Measurements from ENCODE around the gene NCKAP1.
A peak's percentile ranks its signal among the peaks of the same experiment; 100 is the strongest.
"Not testable (repeated sequence)": the region's sequence is repeated elsewhere in the genome, so short reads cannot be mapped to it uniquely, and the experiment has no call there.

The NCKAP1 gene

DNA sequence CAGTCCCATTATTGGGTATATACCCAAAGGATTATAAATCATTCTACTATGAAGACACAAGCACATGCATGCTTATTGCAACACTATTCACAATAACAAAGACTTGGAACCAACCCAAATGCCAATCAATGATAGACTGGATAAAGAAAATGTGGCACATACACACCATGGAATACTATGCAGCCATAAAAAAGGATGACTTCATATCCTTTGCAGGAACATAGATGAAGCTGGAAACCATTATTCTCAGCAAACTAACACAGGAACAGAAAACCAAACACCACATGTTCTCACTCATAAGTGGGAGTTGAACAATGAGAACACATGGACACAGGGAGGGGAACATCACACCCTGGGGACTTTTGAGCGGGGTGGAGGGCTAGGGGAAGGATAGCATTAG, 158.2 kb downstream of the NCKAP1 start:
- not testable (repeated sequence) for DNase-seq, ATAC-seq

DNA sequence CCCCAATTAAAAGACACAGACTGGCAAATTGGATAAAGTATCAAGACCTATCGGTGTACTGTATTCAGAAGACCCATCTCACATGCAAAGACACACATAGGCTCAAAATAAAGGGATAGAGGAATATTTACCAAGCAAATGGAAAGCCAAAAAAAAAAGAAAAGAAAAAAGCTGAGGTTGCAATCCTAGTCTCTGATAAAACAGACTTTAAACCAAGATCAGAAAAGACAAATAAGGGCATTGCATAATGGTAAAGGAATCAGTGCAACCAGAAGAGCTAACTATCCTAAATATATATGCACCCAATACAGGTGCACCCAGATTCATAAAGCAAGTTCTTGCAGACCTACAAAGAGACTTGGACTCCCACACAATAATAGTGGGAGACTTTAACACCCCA, 161.6 kb downstream of the NCKAP1 start:
- DNase-seq, ATAC-seq: not testable (repeated sequence)

DNA sequence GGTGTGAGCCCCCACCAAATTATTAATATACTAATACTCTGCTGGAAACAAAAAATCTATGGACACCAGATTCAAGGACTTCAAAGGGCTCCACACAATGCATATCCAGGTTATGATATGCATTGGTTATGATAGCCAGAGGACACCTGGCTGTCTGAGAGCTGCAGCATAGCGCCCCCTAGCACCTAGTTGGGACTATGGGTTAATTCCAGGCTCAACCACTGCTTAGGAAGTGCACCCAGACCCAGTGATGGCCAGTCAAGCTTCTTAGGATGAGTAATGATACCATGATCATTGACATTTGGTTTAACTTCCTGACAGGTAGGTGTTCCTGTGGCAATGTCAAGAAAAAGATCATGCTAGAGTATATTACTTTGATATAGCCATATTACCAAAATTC, 168.0 kb downstream of the NCKAP1 start:
- DNase-seq (no peak), ATAC-seq (no peak)

DNA sequence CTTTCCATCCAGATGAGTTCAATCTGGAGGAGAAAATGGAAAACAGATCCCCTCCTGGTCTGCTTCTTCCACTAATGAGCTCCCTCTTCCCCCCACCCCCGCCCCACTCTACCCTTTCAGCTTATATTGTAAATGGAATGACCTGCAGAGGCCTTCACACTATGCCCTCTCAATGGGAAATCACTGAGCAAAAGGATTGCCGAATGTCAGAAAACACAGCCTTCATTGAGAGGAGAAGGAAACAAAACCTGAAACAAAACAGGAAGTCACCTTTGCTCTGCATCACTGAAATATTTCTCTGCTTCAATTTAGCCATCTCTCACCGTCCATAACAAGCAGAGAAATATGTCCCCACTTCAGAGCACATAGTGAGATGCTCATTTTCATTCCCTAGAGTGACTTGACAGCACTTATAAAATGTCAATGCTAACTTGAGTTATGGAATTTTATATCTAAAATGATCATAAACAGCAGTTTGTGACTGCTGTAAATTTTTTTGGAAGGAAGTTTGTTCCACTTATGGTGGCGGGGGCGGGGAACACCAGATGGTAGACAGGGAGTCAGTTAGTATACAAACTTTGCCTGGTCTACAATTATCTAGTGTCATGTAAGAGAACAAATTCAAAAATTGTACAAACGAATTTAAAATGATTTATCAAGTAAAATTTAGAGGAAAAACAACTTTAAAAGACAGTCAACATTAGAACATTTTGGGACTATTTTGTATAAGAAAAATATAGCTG, 170.0 kb downstream of the NCKAP1 start:
- DNase-seq: no peak
- no peak for ATAC-seq

DNA sequence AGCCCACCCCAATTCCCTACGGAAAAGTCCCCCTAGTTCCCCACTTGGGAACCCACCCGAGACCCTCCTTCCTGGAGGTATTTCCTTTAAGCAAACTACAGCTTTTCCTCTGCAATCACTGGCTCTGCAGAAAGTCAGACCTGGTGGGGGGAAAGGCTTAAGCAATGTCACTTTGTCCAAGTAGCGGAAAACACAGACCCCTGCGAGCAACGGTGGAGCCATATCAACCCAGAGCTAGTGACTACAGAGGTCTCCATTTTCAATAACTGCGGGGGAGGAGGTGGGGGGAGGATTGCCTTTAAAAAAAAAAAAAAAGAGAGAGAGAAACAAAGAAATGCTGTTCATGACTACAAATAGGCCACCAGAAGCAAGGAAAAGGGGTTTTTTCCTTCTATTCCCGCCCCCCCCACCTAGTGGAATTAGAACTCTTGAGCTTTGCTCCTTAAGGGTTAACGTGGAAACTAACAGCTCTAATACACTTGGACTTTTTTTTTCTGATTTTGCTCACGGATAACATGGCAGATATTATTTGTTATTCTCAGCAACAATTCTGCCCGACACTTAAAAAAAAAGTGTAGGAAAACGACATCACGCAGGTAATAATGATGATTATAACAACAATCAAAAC, 170.7 kb downstream of the NCKAP1 start:
- no peak for ATAC-seq
- DNase-seq: no peak

DNA sequence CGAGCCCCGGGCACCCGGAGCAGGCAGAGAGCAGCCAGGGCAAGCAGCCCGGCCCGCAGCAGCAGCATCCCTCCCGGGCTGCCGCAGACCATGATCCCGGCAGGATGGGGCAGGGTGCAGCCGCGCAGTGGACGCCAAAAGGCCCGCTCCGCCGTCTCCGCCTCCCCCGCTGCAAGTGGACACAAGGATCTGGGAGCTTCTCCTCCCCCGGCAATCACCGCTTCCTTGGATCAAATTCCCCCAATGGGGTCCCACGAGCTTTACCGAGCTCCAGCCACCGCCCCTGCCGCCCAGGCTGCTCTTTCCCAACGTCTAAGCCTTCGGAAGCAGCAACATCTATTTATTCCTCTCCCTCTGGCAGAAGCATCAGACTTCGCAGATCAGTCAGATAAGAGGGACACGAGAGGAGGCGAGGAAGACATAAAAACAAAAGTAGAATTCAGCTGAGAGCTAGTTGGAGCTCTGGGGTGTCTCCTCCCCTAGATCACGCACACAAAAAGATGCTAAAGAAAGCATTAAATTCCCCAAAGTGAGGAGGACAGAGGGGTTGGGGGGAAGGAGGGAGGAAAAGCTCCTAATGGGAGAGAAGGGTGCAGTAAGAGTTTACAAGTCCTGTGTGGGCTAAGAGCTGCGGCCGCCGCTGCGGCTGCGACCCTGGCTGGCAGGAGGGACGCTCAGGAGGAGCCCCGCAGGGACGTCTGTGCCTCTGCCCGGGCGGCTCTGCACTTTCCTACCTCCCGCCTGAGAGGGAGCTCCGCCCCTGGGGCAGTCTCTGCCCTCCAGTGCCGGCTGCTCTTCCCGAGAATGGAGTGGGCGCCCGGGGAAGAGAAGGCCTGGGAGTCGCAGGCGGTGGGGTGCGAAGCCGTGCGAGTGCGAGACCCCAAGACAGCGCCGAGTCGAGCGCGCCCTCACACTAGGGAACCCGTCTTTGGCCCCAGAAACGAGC, 171.5 kb downstream of the NCKAP1 start, which contains the start of gene FRZB:
Gene FRZB, minus strand, starts transcription at position 177 of the 946 bp plus-strand sequence. Its CDS starts 85 bp downstream, at position 92.
- ATAC-seq (peak; percentile 37), DNase-seq (peak; percentile 7)

DNA sequence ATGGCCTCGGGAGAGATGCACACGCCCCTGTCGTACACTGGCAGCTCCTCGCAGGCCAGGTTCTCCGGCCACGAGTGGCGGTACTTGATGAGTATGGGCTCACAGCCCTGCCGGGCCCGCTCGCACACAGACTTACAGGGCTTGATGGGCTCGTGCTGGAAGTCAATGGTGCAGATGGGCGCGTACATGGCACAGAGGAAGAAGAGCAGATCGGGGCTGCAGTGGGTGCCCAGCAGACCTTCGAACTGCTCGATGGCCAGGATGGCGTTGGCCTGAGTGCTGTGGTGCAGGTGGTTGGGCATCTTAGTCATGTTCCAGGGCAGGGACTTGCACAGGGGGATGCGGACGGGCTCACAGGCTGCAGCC, 172.2 kb downstream of the NCKAP1 start:
- ATAC-seq (no peak), DNase-seq (no peak)

DNA sequence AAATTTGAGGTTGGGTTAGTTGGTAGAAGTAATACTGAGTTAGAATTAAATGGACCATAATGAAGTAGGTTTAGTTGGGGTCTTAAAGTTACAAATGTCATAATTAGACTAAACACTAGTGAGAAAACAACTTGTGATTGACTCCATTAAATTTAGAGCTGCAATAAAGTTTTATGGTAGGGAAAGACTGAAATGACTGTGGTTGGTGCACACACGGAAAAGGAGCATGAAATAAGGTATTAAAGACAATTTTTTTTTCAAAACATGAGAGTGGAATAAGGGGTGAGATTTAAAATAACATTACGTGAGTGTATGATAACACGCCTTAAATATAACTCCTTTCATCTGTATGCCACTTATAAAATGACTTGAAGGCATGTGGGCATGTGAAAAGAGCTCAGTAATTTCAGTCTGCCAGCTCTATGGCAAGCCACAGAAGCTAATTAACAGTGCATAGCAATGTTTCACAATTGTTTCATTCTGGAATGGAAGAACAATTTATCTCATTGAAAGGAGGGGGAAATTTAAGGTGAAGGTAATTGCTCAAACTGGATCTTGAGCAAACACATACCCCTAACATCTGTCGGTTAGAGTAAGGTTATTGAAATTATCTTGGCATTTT, 173.2 kb downstream of the NCKAP1 start:
- DNase-seq (no peak), ATAC-seq (no peak)

DNA sequence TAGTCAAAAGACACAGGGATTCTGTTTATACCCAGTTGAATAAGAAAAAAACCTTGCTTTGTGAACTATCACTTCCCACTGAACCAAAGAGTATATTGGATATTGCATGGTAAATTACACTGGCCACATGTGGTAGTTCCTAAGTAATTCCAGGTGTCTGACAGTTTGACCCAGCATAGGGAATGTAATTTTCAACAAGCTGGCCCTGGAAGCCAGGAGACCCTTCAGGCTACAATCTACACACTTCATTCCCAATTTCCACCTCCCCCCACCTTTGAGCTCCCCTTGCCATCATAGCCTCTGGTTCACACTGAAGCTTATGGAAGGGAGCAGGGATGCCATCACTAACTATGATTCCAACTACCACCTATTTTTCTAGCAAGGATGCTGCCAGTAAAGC, 174.6 kb downstream of the NCKAP1 start:
- DNase-seq (no peak), ATAC-seq (no peak)

DNA sequence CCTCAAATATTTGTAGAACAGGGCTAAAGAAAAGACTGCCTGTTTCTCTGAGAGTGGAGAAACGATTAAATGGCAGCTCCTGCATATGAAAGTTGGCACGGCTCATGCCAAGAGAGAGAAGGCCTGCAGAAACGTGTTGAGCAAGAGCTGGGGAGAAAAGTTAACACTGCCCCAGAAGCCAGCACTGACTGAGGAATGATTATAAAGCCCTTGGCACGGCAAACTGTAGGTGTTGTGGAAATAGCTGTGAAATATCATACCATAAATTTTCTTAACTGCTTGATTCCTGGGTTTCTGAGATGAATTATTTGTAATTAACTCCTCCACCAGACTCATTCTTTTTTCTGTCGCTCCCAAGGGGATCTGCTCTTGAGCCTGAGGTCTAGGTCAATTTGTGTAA, 176.2 kb downstream of the NCKAP1 start:
- DNase-seq (no peak), ATAC-seq (no peak)

DNA sequence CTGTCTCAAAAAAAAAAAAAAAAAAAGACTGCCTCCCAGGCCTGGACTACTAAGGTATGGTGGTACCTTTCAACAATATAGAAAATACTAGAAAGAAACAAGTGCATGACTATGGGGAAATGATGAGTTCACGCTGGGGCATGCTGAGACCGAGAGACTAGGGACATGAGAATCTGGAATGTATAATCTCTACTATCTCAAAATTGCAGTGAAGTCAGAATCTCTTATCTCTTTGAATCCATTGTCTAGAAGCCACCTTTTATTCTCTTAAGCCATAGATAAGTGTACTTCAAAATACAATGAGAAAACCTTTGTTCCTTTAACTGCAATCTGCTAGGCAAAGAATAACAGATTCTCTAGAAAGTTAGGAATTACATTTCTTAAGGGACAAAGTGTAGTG, 177.4 kb downstream of the NCKAP1 start:
- DNase-seq (no peak), ATAC-seq (no peak)
